HG02571 (cell line): ENCODE results near the gene NFE2L3.
"Not testable (repeated sequence)": the region's sequence is repeated elsewhere in the genome, so short reads cannot be mapped to it uniquely, and the experiment has no call there.

Source experiments
- ATAC-seq: cut with Tn5 transposase; IDR thresholded peaks from one replicate; pipeline ENCODE4 v1.9.1; 2021; ENCODE audit warnings: mild to moderate bottlenecking, moderate library complexity; ENCODE audit not compliant: unreplicated experiment

NFE2L3 gene

GRCh38 chr7:26185131-26185843, 33.3 kb downstream of the NFE2L3 start:
- ATAC-seq: no peak

- ATAC-seq: no peak
Measured at GRCh38 chr7:26185844-26186180, 33.8 kb downstream of the NFE2L3 start.

GRCh38 chr7:26186364-26187311, 34.6 kb downstream of the NFE2L3 start:
- ATAC-seq: no peak

- no peak for ATAC-seq
Measured at GRCh38 chr7:26187380-26188205, 35.6 kb downstream of the NFE2L3 start.

- no peak for ATAC-seq
Measured at GRCh38 chr7:26188206-26188956, 36.4 kb downstream of the NFE2L3 start.

GRCh38 chr7:26188957-26189541, 37.1 kb downstream of the NFE2L3 start:
- ATAC-seq: no peak

GRCh38 chr7:26189697-26190096, 37.7 kb downstream of the NFE2L3 start:
- no peak for ATAC-seq

GRCh38 chr7:26190417-26190869, 38.4 kb downstream of the NFE2L3 start:
- no peak for ATAC-seq

GRCh38 chr7:26191233-26191973, 39.4 kb downstream of the NFE2L3 start:
- no peak for ATAC-seq

GRCh38 chr7:26191974-26192479, 40.0 kb downstream of the NFE2L3 start:
- no peak for ATAC-seq

GRCh38 chr7:26192485-26193087, 40.6 kb downstream of the NFE2L3 start:
- no peak for ATAC-seq

- ATAC-seq: no peak
Measured at GRCh38 chr7:26193432-26194207, 41.6 kb downstream of the NFE2L3 start.

- not testable (repeated sequence) for ATAC-seq
Measured at GRCh38 chr7:26194764-26195163, 42.8 kb downstream of the NFE2L3 start.

- no peak for ATAC-seq
Measured at GRCh38 chr7:26195182-26195581, 43.2 kb downstream of the NFE2L3 start.

GRCh38 chr7:26195867-26196657, 44.1 kb downstream of the NFE2L3 start:
- no peak for ATAC-seq

- ATAC-seq: no peak
Measured at GRCh38 chr7:26197153-26198115, 45.4 kb downstream of the NFE2L3 start.
